Vagina (tissue), 2 donors: ENCODE measurements around the gene NMRAL1.

Experiments used
- CTCF ChIP-seq, 3 experiments: fragments of 450-650 bp in 2 of 3; fragments of 200-600 bp in 1 of 3; sonication (generic) in 1 of 3; IDR thresholded peaks; one replicate each; pipeline ENCODE4 v1.5.1; 2017 to 2019; ENCODE audit warnings: antibody characterized with exemption in 3 of 3, mild to moderate bottlenecking in 2 of 3, moderate library complexity in 2 of 3
- POLR2A ChIP-seq, 2 donors: fragments of 450-650 bp; IDR thresholded peaks; one replicate each; pipeline ENCODE4 v1.6.1; 2017; ENCODE audit warnings: antibody characterized with exemption in 2 of 2, mild to moderate bottlenecking in 2 of 2, moderate library complexity in 2 of 2

- TF ChIP-seq CTCF (IDR thresholded peaks at IDR 0.05): no peak
- no peak for TF ChIP-seq POLR2A (IDR thresholded peaks at IDR 0.05)
These were observed 24.0 kb downstream of the NMRAL1 start for GRCh38 chr16:4450430-4450829.
